Measurements from ENCODE around the gene TXNIP.
"Not testable (repeated sequence)": the region's sequence is repeated elsewhere in the genome, so short reads cannot be mapped to it uniquely, and the experiment has no call there.

Gene TXNIP

DNA sequence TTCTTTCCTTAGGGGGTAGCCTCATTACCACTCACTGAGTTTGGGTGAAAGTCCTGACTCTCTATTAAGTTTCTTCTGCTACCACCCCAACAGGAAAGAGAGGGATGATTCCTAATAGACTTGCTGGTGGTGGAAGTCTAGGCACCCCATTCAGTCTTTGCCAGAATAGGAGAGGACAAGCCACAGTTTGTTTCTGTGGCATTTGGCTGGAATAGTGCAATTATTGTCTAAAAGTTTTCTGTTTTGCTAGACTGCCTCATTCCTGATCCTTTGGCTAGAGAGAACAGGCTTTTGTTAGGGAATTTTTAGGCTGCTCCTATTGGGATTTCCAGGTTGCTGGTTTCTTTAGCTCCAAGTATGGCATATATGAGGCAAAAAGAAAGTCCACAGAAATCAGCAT, 35.1 kb upstream of the TXNIP start:
- no peak for DNase-seq (ENCODE audit: low read depth)
- no peak overlapping the region for H3K4me3 ChIP-seq (ENCODE audit: low read depth, low read length)
- TF ChIP-seq, protein P1, sequence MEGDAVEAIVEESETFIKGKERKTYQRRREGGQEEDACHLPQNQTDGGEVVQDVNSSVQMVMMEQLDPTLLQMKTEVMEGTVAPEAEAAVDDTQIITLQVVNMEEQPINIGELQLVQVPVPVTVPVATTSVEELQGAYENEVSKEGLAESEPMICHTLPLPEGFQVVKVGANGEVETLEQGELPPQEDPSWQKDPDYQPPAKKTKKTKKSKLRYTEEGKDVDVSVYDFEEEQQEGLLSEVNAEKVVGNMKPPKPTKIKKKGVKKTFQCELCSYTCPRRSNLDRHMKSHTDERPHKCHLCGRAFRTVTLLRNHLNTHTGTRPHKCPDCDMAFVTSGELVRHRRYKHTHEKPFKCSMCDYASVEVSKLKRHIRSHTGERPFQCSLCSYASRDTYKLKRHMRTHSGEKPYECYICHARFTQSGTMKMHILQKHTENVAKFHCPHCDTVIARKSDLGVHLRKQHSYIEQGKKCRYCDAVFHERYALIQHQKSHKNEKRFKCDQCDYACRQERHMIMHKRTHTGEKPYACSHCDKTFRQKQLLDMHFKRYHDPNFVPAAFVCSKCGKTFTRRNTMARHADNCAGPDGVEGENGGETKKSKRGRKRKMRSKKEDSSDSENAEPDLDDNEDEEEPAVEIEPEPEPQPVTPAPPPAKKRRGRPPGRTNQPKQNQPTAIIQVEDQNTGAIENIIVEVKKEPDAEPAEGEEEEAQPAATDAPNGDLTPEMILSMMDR (IDR thresholded peaks at IDR 0.05; ENCODE audit: control insufficient read depth, extremely low read depth, insufficient read depth), result no peak

DNA sequence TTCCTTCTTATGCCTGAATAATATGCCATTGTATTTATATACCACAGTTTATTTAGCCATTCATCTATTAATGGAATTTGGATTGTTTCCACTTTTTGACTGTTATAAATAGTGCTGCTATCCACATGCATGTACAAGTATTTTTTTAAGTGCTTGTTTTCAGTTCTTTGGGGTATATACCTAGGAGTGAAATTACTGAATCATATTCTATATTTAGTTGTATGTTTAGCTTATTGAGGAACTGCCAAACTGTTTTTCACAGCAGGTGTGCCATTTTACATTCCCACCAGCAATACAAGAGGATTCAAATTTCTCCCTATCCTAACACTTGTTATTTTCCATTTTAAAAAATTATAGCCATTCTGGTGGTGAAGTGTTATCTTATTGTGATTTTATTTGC, 32.7 kb upstream of the TXNIP start:
- TF ChIP-seq, protein P1 (IDR thresholded peaks at IDR 0.05; ENCODE audit: control insufficient read depth, extremely low read depth, insufficient read depth), result no peak
- no peak overlapping the region for H3K4me3 ChIP-seq (ENCODE audit: low read depth, low read length)
- DNase-seq (ENCODE audit: low read depth), result no peak

DNA sequence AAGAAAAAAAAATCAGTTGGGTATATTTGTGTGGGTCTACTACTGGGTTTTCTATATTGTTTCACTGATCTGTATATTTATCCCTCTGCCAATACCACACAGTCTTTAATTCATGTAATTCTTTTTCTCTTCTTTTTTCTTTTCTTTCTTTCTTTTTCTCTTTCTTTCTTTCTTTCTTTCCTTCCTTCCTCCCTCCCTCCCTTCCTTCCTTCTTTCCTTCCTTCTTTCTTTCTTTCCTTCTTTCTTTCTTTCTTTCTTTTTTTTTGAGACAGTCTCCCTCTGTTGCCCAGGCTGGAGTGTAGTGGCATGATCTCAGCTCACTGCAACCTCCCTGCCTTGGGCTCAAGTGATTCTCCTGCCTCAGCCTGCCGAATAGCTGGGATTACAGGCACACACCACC, 30.3 kb upstream of the TXNIP start:
- H3K4me3 ChIP-seq (ENCODE audit: low read depth, low read length), result not testable (repeated sequence)

DNA sequence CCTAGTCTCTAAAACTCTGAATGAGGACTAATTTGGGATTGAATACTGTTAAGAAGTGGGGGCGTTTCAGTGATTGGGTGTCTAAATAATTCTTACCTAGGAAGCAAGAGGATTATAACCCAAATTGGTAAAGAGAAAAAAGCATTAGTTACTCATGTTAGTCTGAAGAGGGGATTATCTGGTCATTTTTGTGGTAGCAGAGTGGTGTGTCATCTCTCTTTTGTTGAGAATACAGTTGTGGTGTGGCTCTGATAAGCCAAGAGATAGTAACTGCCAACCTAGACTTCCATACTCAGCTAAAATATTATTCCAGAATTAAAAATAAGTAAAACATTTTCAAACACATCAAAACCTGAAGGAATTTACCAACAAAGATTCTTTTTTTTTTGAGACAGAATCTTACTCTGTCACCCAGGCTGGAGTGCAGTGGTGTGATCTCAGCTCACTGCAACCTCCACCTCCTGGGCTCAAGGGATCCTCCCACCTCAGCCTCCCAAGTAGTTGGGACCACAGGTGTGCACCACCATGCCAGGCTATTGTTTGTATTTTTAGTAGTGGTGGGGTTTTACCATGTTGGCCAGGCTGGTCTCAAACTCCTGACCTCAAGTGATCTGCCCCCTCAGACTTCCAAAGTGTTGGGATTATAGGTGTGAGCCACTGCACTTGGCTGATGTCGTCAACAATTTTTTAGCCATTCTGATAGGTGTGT, 29.6 kb upstream of the TXNIP start:
- H3K4me3 ChIP-seq (ENCODE audit: low read depth, low read length); DNase-seq (ENCODE audit: low read depth): not testable (repeated sequence)

More for the DNA sequence above, 30.3 kb upstream of the TXNIP start:
- not testable (repeated sequence) for DNase-seq (ENCODE audit: low read depth)

DNA sequence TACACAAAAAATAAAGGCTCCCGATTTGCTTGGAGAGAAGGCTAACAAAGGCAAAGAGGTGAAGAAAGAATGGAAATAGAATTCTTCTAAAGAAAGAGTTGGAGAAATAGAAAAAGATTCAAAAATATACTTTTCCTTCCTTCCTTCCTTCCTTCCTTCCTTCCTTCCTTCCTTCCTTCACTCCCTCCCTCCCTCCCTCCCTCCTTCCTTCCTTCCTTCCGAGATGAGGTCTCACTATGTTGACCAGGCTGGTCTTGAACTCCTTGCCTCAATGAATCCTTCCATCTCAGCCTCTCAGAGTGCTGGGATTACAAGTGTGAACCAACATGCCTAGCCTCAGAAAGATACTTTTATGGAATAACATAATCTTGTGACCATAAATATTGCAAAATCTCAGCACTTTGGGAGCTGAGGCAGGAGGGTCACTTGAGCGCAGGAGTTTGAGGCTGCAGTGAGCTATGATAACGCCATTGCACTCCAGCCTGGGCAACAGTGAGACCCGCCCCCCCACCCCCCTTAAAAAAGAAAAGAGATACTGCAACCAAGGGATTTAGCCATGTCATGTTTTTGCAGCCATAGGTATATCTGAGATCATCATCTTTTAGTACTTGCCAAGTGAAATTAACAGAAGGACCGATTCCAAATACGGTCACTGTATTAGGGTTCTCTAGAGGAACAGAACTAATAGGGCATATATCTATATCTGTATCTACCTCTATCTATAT, 26.2 kb upstream of the TXNIP start:
- no peak for DNase-seq (ENCODE audit: low read depth)
- no peak overlapping the region for H3K4me3 ChIP-seq (ENCODE audit: low read depth, low read length)
- TF ChIP-seq, protein P1 (IDR thresholded peaks at IDR 0.05; ENCODE audit: control insufficient read depth, extremely low read depth, insufficient read depth), result no peak

DNA sequence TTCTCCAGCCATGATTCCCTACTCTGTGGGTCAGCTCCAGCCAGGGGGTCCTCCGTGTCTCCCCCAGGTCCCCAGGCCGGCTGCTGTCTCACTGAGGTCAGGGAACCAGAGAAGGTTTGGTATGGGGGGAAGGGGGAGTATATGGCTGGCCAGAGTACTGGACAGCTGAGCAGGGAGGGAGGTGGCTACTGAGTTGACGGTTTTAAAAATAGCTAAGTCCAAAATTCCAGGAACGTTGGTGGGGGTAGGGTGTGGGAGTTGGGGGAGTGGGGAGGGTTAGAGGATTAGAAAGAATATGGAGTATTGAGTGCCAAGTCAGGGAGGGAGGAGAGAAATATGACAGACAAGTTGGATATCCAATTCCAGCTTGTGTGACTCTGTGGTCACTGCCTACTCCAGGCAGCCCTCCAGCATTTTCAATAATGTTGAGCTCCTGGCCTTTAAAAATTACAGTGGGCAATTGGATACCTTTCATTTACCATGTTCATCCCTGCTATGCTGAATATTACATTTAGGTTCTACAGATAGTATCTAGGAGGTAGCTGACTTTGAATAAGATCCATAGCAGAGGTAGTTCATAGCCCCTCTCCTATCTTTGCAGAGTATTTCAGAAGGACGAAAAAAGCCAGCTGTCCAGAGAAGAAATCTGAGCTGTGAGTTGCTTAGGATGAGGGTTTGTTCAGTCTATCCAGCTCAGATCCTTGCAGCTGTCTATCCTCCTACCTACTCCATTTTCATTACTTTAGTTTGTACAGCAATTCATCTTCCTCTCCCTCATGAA, 25.4 kb upstream of the TXNIP start, which contains the start of gene HJV:
TSS of gene HJV (minus strand) at position 114 of the 781 bp plus-strand sequence. CDS start 1,504 bp downstream, outside the sequence.
- TF ChIP-seq, protein P1 (IDR thresholded peaks at IDR 0.05; ENCODE audit: control insufficient read depth, extremely low read depth, insufficient read depth), result no peak
- DNase-seq (ENCODE audit: low read depth), result no peak
- H3K4me3 ChIP-seq (ENCODE audit: low read depth, low read length), result no peak within 1 kb of the TSS

DNA sequence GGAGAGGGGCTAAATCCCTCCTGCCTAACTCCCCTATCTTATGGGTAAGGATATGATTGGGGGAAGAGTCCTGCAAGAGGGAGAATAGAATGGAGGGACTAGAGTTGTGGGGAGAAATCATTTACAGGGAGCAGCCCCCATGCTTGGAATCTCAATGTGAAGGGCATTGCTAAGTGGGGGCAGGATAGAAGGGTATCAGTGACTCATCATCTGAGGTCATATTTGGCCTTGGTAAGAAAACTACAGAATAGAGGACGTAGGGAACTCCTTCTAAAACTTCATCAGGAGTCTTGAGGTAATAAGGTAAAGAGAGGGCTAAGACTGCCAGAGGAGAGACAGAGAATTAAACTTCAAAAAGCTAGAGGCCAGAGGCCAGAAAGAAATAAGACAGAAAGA, 24.7 kb upstream of the TXNIP start:
- DNase-seq (ENCODE audit: low read depth), result no peak
- TF ChIP-seq, protein P1 (IDR thresholded peaks at IDR 0.05; ENCODE audit: control insufficient read depth, extremely low read depth, insufficient read depth), result no peak
- H3K4me3 ChIP-seq (ENCODE audit: low read depth, low read length), result no peak overlapping the region
